Measurements from ENCODE around the gene GPC6. TPM values are rescaled to one million over a fixed set of nuclear protein-coding genes. Genes with fewer than 3 reads are reported as not detected.

GPC6 gene
- total and polyA plus RNA-seq, 2 donors (not counting 3 experiments of a cell fraction or from before 2014, with no cell fraction given) = 0.01 TPM; not detected in 1

DNA sequence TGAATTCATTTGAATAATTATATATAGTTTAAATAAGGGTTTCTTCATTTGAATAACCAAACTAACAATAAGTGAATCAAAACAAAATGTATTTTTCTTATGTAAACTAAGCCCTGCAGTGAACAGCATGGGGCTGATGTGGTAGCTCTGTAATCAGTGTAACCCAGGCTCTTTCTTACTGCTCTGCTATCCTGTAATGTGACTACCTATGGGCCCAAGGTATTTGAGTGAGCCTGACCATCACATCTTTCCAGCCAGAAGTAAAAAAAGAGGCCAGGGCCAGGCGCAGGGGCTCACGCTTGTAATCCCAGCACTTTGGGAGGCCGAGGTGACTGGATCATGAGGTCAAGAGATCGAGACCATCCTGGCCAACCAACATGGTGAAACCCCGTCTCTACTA lies 758.3 kb downstream of the GPC6 start:
- dilution Hi-C loops (cut with MboI; ENCODE audit: extremely low pct_ligation_motif_present, low sequenced_read_pairs) (no loop called here), intact Hi-C loops (cut with micrococcal nuclease) (no loop called here)
- Histone ChIP-seq H3K27ac (ENCODE audit: insufficient read depth, low read depth, low read length) (no peak overlapping the region), H3K4me1 (ENCODE audit: control insufficient read depth, extremely low read depth, insufficient read depth, low read length) (no peaks in the 10 kb centered on the region), H3K9me1 (replicated peaks; ENCODE audit: control insufficient read depth, extremely low read depth, insufficient read depth, low read length) (no peaks in the 10 kb centered on the region), H3K4me2 (ENCODE audit: insufficient read depth, low read length) (no peak overlapping the region), H3K79me2 (ENCODE audit: control insufficient read depth, insufficient read depth, low read length) (no peaks in the 10 kb centered on the region), H3K9ac (replicated peaks; ENCODE audit: extremely low read depth, insufficient read depth, low read length) (no peak overlapping the region), H4K20me1 (replicated peaks; ENCODE audit: control insufficient read depth, extremely low read depth, insufficient read depth, low read length) (no peaks in the 10 kb centered on the region), H2AFZ (ENCODE audit: low read depth, low read length) (no peak overlapping the region), H3K4me3 (replicated peaks in 1 of 3; ENCODE audit: insufficient read depth in 1 of 3, low read depth in 1 of 3, low read length in 3 of 3) (no peak overlapping the region), H3K36me3 (ENCODE audit: control insufficient read depth in 2 of 2, extremely low read depth in 1 of 2, insufficient read depth in 2 of 2, low read length in 2 of 2) (no peaks in the 10 kb centered on the region), H3K9me3 (replicated peaks; ENCODE audit: control insufficient read depth, insufficient read depth, low read length) (no peaks in the 10 kb centered on the region), H3K27me3 (ENCODE audit: control insufficient read depth in 2 of 2, insufficient read depth in 2 of 2, low read length in 2 of 2) (no peaks in the 10 kb centered on the region)
- TF ChIP-seq POLR2AphosphoS5 (IDR thresholded peaks at IDR 0.05; ENCODE audit: insufficient read depth, low read depth, low read length) (no peak), GATA2 (IDR thresholded peaks at IDR 0.05; ENCODE audit: insufficient read depth, insufficient read length, low read depth, low read length) (no peak), EZH2 (IDR thresholded peaks at IDR 0.05; ENCODE audit: borderline replicate concordance, low read depth, low read length, severe bottlenecking) (no peak), MYC (IDR thresholded peaks at IDR 0.05; ENCODE audit: low read depth, low read length) (no peak), FOS (IDR thresholded peaks at IDR 0.05; ENCODE audit: borderline replicate concordance, insufficient read depth, low read length) (no peak), JUN (IDR thresholded peaks at IDR 0.05; ENCODE audit: borderline replicate concordance, insufficient read depth, insufficient read length, low read depth) (no peak), POLR2A (IDR thresholded peaks at IDR 0.05; ENCODE audit: low read depth, low read length) (no peak)
- TF ChIP-seq, protein P1, sequence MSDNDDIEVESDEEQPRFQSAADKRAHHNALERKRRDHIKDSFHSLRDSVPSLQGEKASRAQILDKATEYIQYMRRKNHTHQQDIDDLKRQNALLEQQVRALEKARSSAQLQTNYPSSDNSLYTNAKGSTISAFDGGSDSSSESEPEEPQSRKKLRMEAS (IDR thresholded peaks at IDR 0.05; ENCODE audit: insufficient read depth, insufficient read length) = no peak
- TF ChIP-seq, protein P2, sequence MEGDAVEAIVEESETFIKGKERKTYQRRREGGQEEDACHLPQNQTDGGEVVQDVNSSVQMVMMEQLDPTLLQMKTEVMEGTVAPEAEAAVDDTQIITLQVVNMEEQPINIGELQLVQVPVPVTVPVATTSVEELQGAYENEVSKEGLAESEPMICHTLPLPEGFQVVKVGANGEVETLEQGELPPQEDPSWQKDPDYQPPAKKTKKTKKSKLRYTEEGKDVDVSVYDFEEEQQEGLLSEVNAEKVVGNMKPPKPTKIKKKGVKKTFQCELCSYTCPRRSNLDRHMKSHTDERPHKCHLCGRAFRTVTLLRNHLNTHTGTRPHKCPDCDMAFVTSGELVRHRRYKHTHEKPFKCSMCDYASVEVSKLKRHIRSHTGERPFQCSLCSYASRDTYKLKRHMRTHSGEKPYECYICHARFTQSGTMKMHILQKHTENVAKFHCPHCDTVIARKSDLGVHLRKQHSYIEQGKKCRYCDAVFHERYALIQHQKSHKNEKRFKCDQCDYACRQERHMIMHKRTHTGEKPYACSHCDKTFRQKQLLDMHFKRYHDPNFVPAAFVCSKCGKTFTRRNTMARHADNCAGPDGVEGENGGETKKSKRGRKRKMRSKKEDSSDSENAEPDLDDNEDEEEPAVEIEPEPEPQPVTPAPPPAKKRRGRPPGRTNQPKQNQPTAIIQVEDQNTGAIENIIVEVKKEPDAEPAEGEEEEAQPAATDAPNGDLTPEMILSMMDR (IDR thresholded peaks at IDR 0.05; ENCODE audit: extremely low read depth in 1 of 2, insufficient read depth in 1 of 2, low read depth in 1 of 2, low read length in 2 of 2) = no peak
- BruUV-seq (replicated peaks) = no TSS peak
- DNase-seq (ENCODE audit: low read depth, low spot score) (no peak), FAIRE-seq (no peak)
- CTCF ChIA-PET = no interaction called here
- POLR2A ChIA-PET = no interaction called here

Measured in endothelial cell of umbilical vein (primary cell).